NCI-H69 (cell line): Measurements from ENCODE around the gene ITGB1.
A peak's percentile ranks its signal among the peaks of the same experiment; 100 is the strongest.
"Not testable (repeated sequence)": the region's sequence is repeated elsewhere in the genome, so short reads cannot be mapped to it uniquely, and the experiment has no call there.

Source experiments
- DNase-seq: peaks from one replicate; lab custom pipeline; 2025; lab: John Stamatoyannopoulos, UW

Gene ITGB1

DNA sequence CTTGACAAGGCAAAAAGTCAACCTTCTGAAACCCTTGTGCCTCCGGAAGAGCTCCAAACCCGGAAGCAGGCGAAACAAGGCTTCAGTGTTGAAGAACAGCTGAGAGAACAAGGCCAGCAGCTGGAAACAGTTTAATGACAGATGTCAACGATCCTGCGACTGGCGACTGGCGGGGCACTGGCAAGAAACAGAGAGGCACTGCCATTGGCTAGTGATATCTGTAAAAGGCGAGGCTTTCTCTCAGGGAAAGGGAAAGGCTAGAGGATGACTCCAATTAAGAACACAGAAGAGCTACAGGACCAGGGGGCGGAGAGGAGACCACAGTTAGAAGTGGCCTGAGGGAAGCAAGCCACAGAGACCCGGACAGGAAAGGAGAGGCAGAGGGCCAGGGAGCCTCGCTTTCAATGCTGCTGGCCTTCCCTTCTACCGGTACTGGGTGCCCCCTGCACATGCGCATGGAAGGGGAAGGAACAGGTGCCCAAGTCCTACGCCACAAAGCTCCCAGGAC is 19.4 kb downstream of the ITGB1 start:
- DNase-seq: peak; percentile 70

DNA sequence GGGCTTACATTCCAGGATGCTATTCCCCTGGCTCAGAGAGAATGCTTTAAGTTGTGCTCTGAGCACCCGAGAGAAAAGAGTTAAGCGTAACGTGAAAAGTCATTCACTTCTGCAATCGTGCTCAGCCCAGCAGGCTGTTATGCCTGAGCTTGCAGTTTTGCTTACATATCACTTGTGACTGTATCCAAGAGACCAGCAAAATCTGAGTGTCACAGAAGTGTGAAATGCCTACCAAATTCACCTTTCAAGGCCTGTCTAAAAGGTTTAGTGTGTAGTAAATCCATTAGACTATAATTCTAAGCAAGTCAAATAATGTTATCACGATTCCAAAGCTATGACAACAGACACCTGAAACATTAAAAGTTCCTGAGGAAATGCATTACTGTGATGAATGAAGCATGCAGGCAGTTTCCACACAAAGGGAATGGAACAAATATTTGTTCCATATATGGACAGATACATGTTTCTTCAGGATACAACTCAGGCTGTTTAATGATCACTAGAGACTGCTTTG is 20.1 kb downstream of the ITGB1 start:
- DNase-seq: no peak

DNA sequence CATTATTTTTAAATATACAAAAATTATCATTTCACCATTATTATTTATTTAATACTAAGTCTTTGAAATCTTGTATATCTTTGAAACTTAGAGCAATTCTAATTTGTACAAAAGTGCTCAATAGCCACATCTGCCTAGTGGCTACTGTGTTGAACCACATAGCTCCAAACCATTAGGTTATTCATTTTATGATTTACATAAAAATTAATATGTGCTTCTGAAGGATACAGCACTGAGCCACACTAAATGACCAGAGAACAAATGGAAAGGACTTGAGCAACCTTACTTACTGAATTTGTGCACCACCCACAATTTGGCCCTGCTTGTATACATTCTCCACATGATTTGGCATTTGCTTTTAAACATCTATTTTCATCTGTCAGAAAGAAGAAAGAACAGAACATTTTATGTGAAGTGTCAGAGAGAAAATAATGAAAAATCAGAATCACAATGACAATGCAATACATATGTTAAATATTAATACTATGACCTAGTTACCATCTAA is 25.8 kb downstream of the ITGB1 start:
- no peak for DNase-seq

DNA sequence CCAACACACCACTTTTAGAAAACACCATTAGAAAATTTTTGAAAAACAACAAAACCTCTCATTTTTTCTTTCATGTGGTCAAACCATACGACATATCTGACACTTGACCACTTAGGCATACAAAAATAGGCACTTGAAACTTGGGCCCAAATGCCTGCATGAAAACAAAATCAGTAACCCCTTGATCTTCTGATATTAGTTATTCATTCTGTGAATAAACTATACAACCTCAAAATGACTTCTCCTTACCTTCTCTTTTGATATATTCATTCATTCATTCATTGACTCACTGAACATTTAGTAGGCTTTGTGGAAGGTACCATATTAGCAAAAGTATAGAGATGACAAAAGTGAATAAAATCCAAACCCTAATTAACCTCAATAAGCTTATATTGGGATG is 26.4 kb downstream of the ITGB1 start:
- DNase-seq: no peak

DNA sequence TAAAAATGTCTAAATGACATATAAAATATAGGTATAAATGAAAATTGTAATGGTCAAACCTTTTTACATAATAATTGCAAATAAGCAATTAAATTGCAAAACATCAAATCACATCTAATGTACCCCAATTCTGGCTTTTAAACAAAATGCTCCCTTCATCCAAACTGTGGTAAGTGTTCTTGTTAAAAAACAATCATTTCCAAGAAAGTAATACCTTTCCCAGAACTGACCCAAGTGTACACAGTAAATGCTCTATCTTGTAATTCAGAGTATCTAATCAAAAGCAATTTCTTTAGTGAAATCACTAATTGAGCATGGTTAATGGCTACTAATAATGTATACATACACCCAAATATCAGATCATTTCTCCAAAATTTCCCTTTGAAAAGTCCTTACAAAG is 28.0 kb downstream of the ITGB1 start:
- DNase-seq: no peak

DNA sequence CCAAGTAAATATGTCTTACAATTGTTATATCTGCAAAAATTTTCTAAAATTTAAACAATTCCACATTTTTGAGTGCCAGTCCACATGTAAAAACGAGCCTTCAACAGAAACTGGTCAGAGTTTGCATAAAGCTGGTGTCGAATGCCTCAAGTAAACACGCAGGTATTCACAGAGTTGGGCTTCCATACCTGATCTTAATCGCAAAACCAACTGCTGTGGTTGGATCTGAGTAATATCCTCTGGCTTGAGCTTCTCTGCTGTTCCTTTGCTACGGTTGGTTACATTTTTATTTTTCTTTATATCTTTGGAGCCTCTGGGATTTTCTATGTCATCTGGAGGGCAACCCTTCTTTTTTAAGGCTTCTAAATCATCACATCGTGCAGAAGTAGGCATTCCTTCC is 28.4 kb downstream of the ITGB1 start:
- no peak for DNase-seq

DNA sequence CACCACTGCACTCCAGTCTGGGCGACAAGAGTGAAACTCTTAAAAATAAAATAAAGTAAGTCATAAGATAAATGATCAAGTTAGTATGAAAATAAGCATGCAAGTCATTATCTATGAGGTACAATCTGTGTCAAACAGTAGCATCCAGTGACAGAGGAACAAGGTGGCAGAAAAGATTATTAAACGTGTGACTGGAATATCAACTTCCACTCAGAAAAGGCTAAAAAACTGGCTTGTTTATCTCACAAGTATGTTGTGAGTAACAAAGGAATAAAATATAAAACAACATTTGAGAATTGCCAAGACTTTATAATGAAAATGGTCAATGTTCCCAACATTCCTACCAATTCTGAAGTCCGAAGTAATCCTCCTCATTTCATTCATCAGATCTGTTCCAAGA is 30.3 kb downstream of the ITGB1 start:
- DNase-seq: no peak

DNA sequence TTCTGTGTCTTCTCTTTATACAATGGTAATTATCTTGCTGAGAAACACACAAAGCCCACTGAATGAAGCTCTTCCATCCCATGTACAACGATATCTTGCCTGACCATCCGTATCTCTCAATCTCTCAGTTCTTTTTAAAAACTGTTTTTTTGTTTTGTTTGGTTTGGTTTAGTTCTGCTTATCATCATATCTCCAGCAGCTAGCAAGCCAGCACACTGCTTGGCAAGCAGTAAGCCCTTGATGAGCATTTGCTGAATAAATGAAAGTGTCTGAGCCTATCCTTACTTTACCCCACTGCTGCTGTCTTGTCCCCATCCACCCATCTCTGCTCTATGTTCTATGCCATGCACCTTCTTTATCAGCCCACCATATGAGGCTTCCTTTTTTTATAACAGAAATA is 34.2 kb downstream of the ITGB1 start:
- DNase-seq: no peak

DNA sequence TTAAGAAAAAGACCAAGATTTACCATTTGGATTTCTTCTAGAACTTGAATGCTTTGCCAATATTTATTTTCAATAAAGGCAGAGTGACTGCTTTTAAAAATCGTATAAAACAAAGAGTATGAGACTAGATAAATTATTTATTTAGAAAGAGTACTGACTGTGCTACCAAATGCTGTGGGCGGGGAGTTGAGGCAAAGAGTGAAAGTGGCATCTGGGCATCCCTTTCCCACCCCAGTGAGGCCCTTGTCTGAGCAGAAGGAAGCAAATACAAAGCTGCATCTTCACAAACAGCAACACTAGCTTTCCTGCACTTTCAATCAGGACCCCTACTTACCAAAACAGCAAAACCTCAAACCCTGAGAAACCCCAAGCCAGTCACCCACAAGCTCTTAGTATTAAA is 34.9 kb downstream of the ITGB1 start:
- no peak for DNase-seq

DNA sequence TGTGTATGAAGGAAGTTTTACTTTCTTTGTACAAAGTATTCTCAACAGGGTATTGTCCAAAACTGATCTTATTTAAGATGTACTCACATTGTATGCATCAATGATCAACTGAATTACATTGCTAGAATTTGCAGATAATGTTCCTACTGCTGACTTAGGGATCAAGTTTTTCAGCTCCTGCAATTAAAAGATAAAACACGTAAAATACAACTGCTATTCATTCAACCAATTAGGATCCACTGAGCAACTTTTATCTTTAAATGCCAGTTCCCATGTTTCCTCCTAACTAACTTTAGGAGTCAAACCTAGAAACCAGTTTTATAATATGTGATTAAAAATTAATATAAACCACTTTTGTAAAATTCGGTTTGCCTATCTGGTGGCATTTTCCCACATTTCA is 35.9 kb downstream of the ITGB1 start:
- no peak for DNase-seq

DNA sequence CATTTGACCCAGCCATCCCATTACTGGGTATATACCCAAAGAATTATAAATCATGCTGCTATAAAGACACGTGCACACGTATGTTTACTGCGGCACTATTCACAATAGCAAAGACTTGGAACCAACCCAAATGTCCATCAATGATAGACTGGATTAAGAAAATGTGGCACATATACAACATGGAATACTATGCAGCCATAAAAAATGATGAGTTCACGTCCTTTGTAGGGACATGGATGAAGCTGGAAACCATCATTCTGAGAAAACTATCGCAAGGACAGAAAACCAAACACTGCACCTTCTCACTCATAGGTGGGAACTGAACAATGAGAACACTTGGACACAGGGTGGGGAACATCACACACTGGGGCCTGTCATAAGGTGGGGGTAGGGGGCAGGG is 40.2 kb downstream of the ITGB1 start:
- not testable (repeated sequence) for DNase-seq

DNA sequence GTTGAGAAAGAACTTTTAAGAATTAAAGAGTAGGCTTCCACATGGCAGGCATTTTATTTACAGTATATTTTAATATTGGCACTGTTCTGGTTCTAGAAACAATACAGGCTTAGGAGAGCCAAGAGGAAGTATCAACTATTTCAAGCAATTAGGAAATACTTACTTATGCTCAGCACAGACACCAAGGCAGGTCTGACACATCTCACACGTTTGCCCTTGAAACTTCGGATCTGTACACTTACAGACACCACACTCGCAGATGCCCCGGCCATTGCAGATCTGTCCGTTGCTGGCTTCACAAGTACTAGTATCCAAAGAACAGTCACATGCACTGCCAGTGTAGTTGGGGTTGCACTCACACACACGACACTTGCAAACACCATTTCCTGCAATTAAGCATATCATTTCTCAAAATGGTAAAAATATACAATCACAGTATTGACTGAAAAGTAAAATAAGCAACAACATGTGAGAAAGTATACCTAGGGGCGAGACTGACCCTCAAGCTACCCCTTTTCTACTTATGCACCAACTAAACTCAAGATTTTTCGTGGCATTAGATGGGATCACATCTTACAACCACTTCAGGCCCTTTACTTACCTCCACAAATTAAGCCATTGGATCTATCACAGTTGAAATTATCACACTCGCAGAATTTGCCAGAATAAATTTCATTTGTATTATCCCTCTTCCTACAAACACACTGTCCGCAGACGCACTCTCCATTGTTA is 46.6 kb downstream of the ITGB1 start:
- no peak for DNase-seq

DNA sequence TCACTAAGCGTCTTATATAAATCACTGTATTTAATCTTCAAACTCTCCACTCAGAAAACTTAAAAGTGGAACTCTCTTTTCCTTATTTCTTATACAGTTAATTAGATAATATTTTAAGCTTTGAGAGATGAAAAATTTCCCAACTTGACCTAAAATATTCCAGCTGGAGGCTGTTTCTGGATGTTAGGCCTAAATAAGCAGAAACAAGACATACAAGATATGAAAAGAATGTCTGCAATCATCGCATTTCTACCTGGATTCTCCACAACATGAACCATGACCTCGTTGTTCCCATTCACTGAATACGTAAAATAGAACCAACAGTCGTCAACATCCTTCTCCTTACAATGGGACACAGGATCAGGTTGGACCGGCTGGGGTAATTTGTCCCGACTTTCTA is 48.1 kb downstream of the ITGB1 start:
- not testable (repeated sequence) for DNase-seq

DNA sequence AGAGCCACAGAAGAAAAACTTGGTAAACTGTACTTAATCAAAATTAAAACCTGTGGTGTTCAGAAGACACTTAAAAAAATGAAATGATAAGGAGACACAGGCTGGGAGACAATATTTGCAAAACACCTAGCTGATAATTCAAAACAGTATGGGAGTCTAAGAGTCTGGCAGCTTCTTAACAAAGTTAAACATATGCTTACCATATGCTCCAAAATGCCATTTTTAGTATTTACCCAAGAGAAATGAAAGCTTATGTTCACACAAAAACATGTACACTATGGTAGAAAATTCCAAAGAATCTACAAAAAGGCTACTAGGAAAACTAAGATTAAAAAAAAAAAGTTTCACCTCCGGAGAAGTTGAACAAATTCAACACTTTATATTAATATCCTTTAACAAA is 48.6 kb downstream of the ITGB1 start:
- no peak for DNase-seq

DNA sequence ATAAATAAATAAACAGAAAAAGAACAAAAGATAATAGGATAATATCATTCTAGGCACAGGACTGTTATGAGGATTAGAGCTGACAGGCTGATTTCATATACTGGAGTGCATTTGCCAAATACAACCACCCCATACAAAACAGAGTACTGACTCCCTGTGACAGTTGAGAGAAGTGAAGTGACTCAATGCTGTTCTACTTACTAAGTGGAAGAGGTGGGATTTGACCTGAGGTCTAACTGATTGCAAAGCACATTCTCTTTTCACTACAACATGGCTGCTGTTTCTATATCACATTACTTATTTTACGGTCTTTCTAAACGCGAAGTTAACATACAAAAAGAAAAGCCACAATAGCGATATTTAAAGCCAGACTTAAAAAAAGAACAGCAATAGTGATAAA is 51.4 kb downstream of the ITGB1 start:
- no peak for DNase-seq

DNA sequence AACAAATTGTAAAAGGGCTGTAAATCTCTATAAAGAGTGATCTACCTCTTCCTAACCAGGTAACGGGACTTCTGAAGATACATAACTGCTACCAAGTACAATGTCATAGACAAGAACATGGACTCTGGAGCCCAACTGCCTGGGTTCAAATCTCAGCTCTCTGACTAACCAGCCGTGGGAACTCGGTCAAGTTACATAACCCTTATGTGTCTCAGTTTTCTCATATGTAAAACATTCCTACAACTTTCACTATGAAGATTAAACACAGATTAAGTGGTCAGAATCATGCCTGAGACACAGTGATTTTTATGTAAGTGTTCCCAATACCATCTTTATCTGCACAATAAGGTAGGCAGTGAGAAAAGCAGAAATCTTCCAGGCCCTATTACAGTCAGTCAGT is 52.6 kb downstream of the ITGB1 start:
- DNase-seq: no peak

DNA sequence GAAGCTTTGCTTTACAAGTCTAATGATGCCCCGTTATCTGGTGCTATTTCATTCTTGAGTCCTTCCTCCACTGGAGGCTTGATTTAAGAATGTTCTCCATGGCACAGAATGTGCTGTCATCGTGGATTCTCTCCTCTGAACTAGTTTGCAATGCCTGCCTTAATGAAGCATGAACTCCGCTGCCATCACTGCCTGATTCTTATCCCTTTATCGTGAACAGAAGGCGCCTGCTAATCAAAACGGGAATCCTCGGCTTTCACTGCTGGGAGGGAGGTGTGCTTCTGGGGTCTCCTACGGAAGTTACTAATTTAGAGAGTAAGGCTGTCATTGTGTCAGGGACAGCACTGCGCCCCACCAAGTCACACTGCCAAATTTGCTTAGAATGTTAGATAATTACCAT is 56.2 kb downstream of the ITGB1 start:
- no peak for DNase-seq

DNA sequence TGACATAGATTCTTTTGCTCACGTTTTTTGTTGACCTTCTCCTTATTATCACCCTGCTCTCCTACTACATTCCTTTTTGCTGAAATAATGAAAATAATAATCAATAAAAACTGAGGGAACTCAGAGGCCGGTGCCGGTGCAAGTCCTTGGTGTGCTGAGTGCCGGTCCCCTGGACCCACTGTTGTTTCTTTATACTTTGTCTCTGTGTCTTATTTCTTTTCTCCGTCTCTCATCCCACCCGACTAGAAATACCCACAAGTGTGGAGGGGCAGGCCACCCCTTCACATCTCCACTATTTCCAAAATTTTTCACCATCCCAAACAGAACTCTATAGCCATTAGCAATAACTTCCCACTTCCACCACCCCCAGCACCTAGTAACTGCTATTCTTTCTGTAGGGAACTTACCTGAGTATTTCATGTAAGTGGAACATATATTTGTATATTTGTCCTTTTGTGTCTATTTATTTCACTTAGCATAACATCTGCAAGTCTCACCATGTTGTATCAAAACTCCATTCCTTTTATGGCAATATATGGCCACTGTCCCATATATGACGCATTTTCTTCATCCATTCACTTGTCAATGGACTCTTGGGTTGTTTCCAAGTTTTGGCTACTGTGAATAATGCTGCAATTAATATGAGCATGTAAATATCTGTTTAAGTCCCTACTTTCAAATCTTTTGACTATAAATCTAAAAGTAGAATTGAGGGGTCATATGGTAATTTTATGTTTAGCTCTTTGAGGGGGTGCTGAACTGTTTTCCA is 62.6 kb downstream of the ITGB1 start:
- not testable (repeated sequence) for DNase-seq

DNA sequence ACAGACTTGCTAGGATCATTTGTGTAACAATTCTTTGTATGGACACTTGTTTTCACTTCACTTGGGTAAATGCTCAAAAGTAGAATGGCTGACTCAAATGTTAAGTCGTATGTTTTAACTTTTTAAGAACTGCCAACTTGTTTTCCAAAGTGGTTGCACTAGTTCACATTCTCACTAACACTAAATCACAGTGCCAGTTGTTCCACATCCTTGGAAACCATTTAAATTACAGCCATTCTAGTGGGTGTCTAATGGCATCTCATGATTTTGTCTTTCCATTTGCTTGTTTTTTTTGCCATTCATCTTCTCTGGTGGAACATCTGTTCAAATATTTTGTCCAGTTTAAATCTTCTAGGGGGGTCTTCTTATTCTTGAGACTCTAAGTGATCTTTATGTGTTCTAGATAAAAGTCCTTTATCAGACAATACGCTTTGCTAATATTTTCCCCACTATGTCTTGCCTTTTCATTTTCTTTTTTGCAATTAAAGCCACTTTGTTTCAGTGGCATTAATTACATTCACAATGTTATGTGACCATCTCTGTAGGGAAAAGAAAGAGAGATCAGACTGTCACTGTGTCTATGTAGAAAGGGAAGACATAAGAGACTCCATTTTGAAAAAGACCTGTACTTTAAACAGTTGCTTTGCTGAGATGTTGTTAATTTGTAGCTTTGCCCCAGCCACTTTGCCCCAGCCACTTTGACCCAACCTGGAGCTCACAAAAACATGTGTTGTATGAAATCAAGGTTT is 63.9 kb downstream of the ITGB1 start:
- DNase-seq: peak; percentile 10

DNA sequence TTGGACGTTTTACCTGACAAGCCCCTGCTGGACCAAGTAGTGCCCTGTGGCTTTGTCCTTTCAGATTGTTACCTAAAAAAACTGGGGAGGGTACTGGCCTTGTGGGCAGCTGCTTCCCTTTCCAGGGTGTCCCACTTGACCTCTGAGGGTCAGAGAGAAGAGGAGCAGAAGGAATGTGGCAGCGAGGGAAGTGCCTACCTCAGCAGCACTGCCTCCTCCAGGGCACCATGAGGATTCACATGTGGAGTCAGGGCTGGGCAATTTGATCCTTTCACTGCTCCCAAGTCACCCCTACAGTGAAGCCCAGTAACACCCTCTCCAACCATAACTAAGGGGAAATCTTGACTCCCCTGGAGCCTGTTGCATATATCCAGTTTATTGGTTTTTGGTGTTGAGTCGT is 64.6 kb downstream of the ITGB1 start:
- DNase-seq: peak; percentile 1

DNA sequence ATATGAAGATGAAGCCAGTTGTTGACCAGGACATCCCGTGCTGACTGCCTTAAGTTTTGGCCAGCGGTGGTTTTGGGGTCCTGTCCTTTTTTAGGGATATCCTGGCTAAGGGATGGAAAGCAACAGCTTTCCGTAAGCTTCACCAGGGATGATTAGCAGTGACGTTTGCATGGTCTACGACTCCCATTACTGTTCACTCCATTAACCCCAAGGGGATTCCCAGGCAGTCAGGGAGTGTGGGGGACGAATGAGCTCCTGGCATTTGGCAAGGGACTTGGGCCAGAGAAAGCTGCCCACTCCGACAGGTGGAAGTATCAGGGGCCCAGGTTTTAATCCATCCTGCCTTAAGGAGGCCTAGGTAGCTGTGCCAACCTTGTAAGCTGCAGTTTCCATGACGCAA is 66.8 kb downstream of the ITGB1 start:
- no peak for DNase-seq

DNA sequence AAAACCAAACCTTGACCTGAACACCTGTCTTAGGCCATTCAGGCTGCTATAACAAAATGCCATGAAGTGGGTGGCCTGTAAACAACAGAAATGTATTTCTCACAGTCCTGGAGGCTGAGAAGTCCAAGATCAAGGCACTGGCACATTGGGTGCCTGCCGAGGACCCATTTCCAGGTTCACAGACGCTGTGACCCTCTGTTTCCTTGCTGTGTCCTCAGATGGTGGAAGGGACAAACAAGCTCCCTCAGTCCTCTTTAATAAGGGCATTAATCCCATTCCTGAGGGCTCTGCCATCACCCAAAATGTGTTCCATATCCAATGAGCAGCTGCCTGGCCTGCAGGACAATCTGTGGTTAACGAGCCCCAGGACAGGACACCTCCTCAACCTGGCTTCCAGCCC is 67.6 kb downstream of the ITGB1 start:
- no peak for DNase-seq
